Ammon's horn (tissue), 1 donor: ENCODE data around the gene SYT13.
"Not testable (repeated sequence)": the region's sequence is repeated elsewhere in the genome, so short reads cannot be mapped to it uniquely, and the experiment has no call there.

Experiments used
- DNase-seq: peaks from one replicate; pipeline ENCODE4 v3.0.0-alpha.2; 2016; ENCODE audit warnings: low spot score

Gene SYT13

DNA sequence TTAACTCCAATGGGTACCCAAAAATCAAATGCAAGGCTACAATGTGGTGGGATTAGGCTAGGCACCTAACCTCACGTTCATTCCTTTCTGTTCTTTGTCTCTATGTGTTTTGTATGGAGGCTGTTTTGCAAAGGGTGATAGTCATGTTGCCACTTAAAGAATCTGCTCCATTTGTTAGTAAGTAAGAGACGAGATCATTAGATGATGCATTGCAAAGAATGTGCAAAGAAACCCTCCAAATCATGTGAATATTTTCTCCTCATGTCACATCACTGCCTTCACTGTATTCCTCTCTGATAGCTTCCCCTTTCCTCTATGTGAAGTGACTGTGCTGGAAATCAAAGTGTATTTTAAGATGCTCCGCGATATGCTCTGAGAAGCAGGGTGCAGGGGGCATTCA, 11.9 kb downstream of the SYT13 start:
- no peak for DNase-seq

DNA sequence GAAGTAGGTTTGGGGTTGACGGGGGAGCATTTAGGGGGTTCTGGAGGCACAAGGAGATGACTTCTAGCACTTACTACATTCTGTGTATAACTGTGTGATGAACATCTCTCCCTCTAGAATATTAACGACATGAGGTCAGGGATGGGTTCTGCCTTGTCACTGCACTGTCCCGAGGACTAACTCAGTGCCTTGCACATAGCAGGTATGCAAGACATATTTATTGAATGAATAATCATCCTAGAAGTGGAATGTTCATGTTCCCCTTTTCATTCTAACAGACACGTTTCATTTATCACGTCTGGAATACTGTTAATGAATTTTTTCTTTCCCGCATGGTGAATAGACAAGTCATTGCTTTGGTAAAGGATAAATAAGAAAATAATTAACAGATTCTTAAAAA, 12.6 kb downstream of the SYT13 start:
- no peak for DNase-seq

DNA sequence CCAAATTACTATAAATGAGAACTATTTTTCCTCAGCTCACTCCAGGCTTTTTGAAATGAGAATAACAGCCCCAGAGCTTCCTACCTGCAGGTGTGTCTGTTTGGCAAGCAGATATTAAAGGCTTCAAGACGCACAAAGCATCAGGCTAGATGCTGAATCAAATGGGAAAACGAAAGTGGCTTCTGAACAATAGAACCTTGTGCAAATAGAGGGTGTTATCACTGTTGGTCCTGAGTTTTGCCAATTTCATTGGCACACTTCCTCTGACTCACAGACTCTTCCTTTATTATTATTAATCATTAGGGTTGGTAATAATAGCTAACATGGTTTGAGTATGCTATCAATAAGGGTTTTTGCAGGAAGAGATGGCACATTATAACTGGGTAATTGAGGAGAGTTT, 13.4 kb downstream of the SYT13 start:
- no peak for DNase-seq

DNA sequence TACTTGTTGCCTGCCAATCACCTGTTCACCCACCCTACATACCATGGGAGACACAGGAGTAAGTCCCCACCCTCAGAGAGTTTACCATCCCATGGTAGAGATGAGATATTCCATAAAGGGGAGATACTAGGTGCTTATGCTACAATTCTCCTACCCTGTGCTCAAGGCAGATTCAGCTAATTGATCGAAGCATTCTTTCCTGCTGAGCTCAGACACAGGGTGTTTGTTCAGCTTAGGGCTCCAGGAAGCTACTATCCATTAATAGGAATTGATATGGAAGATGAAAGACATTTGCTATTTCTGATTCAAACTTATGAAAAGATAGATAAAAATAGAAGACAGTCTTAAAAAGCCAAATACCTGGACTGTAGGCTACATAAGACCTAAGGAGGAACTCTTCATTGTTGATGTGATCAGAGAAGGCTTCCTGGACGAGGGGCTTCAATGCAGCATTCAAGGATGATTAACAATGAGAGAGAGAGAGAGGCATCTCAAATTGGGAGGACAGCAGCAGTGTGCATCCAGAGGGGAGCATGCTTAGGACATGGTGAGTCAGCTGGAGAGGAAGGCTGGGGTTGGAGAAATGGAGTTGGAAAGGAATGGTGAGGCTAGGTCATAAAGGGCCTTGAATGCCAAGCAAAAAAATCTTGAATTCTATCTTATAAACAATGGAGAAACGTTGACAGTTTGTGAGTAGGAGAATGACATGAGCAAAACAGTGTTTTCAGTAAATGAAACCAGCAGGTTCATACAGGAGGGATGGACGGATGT, 15.0 kb downstream of the SYT13 start:
- no peak for DNase-seq

DNA sequence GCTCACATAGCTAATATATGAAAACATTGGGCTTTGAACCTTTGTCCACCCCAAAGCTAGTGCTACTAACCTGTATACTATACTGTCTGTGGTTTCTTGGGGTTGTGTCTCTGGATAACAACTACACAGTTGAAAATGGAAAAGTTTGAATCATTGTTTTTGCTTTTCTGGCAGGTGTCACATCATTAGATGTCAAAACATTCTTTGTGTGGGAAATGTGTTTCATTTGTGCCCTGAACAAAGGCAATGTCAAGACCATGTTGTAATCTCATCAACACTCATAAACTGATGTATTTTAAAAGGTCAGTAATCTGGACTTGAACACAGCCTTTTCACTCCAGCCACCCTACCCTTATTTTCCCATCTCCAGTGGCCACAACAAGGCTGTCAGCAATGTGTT, 16.5 kb downstream of the SYT13 start:
- DNase-seq = no peak

DNA sequence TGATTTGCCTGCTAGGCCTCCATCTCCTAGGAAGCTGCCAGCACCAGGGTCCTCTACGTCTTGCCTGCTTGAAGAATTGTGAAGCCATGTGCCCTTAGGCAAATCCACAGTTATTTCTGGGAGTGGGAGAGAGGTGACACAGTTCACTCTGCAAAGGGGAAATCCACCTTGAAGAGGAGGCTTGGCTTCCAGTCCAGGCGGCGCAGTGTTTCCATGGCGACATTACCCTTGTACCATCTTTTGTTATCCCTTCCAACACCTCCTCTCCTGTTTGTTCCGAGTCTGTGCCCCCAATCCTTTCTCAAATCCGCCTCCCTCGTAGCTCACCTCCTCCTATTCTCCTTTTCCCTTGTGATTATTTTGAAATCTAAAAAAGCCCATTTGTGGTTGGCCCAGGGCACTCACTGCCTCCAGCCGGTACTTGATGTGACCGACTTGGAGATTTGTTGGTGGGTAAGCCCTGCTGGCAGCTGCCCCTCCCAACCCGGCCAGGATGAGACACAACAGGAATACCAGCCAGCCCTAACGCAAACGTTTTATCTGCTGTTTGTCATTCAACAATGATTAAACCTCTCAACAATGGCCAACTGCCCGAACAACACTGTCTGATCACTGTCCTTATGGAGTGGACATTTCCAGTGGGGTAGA, 18.4 kb downstream of the SYT13 start:
- no peak for DNase-seq

DNA sequence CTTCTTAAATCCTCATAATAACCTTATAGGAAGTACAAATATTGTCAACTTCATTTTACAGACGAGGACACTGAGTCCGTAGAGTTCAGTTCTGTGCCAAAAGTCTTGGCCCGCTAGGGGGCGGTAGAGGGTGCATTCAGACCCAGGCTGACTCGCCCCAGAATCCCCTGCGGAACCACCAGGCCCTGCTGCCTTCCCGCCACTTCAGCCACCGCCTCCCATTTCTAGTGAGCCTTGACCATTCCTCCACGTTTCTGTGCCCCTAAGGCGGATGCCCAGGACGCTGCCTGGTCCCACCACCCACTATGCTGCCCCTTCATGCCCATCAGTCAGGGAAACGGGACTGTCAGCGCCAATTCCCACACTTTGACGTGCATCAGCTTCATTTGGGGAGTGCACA, 19.1 kb downstream of the SYT13 start:
- no peak for DNase-seq

DNA sequence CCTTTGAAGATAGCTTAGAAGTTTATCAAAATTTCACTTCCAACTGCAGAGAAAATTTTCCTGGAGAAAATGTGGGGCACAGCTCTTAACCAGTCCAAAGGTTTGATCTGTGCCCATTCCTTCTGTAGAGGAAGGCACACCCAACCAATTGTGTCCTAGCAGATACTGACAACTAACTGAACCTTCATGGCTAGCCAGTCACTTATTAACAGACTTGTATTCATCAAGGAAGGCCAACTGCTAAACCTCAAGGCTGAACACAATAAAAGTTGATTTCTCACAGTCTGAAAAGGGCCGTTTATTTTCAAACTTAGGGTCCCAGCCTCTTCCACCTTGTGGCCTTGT, 19.5 kb downstream of the SYT13 start:
- no peak for DNase-seq

DNA sequence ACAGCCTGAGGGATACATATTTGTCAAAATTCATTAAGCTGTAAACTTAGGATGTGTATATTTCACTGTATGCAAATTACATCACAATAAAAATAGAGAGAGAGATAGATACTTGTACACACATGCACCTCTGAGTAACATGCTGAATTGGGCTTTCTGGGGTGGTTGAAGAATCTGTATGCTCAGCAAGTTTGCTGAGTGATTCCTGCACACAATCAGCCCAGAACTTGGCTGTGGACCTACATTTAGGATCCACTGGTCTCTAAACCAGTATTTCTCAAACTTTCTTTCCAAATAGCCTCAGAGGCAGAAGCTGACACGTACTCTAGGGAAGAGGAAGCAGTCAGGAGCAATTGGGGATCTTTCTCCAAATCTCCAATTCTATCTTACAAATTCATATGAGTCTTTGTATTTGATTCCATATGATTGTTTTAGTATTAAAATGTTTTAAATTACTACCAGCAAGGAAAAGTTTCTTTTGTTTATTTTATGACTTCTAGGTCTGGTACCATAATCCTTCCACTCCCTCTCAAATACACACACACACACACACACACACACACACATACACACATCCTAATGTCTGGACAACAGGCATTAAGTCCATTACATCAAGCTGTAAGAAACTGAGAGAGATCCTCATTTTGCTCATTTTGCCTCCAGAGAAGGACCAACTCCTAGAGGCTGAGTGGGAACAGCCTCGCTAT, 20.0 kb downstream of the SYT13 start:
- DNase-seq = no peak

DNA sequence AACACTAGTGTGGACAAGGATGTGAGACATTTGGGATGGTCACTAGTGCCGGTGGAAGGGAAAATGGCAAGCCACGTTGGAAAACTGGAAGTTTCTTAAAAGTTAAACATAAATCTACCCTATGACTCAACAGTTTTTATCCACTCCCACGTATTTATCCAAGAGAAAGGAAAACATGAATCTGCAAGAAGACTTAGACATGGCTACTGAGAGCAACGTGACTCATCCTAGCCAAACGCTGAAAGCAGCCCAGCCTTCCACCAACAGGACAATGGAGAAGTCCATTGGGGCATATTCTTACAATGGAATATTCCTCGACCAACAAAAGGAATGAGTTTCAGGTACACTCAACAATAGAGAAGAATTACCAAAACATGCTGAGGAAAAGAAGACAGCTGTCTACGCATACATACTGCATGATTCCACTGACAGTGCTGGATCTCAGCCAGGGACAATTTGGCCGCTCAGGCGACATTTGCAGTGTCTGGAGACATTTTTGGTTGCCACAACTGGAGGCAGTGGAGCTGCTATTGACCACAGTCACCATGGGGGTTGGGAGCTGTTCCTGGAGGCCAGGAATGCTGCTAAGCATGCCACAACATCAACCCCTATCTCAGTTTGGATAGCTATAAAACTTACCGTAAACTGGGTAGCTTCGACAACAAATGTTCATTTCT, 21.2 kb downstream of the SYT13 start:
- no peak for DNase-seq

DNA sequence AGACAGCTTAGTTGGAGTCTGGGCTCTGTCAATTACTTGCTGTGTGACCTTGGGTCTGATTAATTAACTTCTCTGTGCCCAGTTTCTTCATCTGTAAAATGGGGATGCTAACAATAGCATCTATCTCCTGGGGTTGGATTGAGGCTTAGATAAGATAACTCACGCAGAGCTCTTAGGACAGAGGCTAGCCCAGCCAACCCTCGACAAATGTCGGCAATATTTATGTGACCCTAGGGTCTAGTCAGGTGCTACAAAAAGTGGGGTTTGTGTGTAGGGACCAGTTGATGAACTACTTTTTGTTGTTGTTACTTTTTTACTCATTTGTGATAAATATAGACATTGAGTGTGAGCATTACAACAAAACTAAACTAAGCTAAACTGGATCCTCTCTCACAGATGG, 22.4 kb downstream of the SYT13 start:
- DNase-seq = no peak

DNA sequence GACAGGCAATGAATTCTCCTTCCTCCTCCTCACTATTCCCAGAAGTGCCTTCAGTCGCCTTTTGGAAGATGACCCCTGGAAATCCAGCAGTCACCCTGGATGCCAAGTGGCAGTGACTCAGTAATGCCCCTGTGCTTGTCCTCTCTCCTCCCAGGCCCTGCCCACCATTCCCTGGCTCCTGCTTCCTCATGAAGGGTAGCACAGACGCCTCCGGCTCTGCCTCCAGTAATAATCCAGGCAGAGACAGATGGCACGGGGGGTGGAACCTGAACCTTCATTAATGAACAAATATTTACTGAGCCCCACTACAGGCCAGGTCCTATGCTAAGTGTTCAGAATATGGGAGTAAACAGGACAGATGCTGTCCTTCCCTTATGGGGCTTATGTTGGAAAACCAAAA, 23.2 kb downstream of the SYT13 start:
- DNase-seq = no peak

DNA sequence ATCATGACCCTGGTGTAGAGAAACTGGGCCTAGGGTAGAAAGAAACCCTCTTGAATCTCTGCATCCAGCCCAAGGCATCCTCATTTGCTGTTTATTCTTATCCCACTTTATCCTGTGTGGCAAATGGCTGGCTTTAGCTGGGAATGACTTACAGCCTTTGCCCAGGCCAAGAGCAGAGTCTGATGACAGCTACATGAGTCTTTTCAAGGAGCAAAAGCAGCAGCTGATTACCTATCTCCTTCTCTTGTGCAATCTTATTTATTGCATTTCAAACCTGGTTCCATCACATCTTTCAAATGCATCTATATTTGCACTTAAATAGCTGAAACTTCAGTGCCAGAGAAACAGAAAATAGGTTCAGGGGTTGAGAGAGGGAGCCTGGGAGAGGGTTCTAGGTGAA, 26.1 kb downstream of the SYT13 start:
- DNase-seq = no peak

DNA sequence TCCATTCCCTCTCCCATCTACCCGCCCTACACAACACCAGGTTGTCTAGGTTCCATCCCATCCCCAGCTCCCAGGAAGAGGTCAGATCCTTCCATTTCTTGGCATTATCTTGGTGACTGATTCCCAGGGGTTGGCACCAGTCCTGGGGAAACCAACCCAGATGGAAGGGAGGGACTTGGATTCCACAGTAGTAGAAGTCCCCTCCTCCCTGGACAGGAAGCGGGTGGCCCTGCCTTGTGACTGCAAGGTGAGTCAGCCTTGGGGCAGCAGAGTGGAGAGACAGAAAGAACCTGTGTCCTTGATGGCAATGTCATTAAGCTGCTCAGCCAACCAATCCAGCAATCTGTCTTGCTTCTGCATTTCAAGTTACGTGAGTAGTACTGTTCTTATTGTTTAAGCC, 26.5 kb downstream of the SYT13 start:
- DNase-seq = no peak

DNA sequence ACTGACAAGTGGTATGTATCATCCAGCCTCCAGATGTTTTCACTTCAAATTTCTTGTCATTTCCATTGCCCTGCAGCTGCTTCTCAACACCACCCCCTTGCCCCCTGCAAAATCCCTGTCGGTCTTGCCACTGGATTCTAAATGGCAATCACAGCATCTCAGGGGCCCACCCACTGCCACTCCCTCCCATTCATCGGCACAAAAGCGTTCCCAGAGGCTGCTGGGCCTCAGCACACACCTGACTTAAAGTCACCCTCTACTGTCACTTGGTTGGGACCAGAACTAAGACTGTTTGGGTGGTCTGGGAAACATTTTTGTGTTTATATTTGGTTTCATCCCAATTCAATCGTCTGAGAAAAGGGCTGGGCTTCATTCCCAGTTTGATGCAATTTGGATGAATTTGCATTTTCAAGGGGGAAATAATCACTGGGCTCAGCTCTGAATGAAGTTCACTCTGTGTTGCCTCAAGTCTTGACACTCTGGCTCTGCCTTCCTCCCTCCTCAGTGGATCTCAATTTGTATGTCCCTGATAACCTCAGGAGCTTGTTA, 27.1 kb downstream of the SYT13 start:
- DNase-seq = no peak

DNA sequence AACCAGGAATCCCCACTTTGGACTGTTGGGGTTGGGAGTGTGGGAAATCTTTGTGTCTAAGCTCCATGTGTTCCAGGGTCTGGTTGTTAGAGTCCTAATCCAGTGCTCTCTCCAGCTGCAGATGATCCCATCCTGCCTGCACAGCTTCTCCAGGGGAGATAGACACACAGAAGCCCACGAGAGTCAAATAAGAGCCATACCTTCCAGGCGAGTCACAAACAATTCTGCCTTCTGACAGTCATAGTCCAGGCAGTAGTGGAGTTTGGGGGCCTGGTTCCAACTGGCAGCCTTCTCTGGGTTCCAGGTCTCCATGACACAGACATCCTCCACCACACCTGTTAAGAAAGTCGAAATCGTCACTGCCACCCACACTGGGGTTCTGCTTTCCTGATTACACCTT, 32.1 kb downstream of the SYT13 start:
- no peak for DNase-seq

DNA sequence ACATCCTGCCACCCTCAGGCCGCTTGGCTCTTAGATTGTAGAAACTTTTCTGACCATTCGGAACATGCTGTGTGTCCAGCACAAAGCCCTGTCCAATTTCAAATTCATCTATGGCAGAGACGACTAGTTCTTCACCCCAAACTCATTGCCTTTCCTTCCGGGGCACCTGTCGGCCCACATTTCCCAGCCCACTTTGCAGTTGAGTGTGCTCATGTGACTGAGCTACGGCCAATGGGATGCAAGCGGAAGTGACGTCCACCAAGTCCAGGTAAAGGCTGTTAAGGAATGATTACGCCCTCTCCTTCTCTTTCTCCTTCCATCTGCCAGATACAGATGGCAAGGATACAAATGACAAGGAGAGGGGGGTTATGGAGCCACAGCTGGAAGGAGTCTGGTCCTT, 32.5 kb downstream of the SYT13 start:
- DNase-seq = no peak

DNA sequence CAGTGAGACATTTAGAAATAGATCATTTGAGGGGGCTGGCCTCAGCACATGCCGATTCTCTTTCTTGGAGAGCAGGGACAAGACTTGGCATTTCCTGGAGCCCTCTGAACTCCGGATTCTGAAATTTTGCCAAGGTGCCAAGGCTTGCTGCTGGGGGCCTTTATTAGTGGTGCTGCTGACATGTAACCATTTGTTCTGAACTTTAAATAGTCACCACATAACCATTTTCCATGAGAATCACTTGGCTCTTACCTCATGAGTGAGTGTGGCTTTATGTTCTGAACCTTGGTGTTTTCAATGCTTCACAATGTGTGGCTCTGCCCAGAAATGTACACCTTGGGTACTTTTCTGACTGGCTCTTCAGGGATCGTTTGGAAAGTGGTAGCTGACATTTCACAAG, 33.3 kb downstream of the SYT13 start:
- no peak for DNase-seq

DNA sequence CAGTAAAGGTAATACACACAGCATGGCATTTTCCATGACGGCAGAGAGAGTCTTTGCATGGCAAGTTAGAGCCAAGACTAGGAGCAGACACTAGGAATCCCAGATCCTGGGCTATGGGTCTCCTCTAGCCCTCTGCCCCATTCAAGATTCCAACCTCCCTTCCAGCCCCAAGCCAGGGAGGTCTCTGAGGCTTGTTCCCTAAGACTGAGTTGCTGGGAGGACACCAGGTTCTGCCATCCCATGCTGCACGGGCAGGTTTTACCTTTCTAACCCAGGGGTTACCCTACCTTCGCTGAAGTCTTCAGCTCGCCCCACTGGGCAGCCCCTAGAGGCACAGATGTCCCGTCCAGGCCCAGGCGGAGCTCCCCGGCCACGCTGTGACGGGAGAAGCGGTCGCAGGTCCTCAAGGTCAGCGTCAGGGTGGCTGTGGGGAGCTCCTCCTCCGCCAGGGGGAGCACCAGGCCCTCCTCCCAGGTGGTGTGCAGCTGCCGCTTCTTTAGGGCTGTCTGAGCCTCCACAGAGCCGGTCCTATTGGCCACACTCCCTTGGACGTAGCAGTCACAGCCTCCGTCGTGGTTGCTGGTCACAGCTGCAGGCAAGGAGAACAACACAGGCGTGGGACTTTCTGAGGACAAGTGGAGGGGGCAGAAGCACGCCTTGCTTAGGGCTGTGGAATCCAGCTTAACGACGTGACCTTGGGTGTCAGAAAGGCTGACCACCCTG, 33.8 kb downstream of the SYT13 start:
- no peak for DNase-seq

DNA sequence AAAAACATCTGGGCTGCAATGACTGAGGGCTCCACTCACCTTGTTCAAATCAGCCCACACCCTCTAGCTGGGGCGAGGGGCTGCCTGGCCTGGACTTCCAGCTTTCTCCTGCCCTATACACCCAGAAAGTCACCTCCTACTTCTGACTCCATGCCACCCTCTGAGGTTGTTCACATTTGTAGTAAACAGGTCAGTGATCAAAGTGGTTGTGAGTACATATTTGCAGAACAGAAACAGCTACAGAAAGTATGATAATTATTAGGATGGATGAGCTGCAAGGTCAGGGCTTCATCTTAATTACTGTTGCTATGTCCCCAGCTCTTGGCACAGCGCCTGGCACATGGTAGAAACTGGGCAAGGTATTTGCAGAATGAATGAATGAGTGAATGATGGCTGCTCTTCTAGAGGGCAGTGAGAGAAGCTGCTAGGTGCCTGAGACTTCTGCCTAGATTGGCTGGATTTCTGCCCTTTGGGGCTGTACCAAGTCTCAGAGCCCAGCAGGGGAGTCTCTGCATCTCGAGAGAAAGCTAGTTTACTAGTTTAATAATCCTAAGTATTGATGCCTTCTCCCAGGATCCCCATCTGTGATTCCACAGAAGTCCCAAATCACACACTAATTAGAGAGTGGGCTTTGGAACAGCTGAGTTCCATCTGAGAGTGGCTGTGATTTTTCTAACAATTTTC, 36.0 kb downstream of the SYT13 start:
- DNase-seq = peak; percentile 54

DNA sequence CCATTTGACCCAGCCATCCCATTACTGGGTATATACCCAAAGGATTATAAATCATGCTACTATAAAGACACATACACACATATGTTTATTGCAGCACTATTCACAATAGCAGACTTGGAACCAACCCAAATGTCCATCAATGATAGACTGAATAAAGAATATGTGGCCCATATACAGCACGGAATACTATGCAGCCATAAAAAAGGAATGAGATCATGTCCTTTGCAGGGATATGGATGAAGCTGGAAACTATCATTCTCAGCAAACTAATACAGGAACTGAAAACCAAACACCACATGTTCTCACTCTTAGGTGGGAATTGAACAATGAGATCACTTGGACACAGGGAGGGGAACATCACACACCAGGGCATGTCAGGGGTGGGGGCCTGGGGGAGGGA, 36.8 kb downstream of the SYT13 start:
- not testable (repeated sequence) for DNase-seq
